ENCODE measurements around the gene ZFP69B. TPM values are rescaled to one million over a fixed set of nuclear protein-coding genes. Genes with fewer than 3 reads are reported as not detected.
A peak's percentile ranks its signal among the peaks of the same experiment; 100 is the strongest.

ZFP69B gene
- total and polyA plus RNA-seq, 8 donors: 0.85 to 2.4 (median 1.5) TPM

DNA sequence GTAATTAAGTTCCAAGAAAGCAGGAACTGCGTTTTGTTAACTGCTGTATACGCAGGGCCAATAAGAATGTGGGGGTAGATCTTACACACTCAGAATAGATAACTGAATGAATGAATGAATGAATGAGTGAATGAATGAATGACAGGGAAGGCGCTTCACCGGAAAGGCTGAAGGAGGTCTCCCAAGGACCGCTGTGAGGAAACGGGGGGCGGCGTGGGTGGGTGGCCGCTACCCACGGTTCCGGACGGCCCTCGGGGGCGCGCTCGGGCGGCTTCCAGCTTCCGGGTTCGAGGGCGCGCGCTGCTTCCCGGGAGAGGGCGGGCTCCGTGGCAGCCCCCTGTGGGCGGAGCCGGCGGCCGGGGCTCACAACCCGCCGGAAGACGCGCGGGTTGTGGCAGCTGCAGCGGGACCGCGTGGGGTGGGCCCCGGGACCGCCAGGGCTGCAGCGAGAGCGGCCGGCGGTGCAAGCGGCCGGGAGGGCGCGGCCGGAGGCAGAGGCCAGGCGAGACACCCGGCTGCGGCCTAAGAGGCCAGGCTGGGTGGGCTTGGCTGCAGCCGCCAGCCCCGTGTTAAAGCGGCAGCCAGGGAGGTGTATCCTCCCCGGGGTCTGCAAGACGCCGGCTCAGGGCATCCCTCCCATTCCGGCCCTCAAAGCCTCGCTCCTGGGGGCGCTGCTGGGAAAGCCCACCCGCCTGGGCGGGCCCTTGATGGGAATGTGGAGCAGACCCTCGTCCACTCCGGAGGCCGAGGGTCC is 26.8 kb downstream of the ZFP69B start, which contains the start of gene ZFP69:
TSS of gene ZFP69 (plus strand) at position 367 of the 754 bp plus-strand sequence. CDS start 2,072 bp downstream, outside the sequence.
- DNase-seq (peak; percentile 47 to 88 (median 69)), ATAC-seq (peak; percentile 89 to 97 (median 96)), FAIRE-seq (no peak)
- no peaks in the 10 kb centered on the region for H3K36me3 ChIP-seq
- no peaks in the 10 kb centered on the region for H3K9me3 ChIP-seq
- intact Hi-C loops (cut with DNase I): no loop called here
- WGBS, 2 donors: 1% methylated on average over 47 to 65 of the region's 65 CpGs
- TF ChIP-seq, protein P1, sequence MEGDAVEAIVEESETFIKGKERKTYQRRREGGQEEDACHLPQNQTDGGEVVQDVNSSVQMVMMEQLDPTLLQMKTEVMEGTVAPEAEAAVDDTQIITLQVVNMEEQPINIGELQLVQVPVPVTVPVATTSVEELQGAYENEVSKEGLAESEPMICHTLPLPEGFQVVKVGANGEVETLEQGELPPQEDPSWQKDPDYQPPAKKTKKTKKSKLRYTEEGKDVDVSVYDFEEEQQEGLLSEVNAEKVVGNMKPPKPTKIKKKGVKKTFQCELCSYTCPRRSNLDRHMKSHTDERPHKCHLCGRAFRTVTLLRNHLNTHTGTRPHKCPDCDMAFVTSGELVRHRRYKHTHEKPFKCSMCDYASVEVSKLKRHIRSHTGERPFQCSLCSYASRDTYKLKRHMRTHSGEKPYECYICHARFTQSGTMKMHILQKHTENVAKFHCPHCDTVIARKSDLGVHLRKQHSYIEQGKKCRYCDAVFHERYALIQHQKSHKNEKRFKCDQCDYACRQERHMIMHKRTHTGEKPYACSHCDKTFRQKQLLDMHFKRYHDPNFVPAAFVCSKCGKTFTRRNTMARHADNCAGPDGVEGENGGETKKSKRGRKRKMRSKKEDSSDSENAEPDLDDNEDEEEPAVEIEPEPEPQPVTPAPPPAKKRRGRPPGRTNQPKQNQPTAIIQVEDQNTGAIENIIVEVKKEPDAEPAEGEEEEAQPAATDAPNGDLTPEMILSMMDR (IDR thresholded peaks at IDR 0.05): no peak
- H3K4me3 ChIP-seq: peak within 1 kb of the TSS; percentile 76 to 95 (median 90)
- peak within 1 kb of the TSS in 1 of 4 donors; percentile 13 for H3K27ac ChIP-seq
- H3K4me1 ChIP-seq: peaks cover 0 to 6% (median 3%) of the 10 kb centered on the region in 3 donors
- H3K27me3 ChIP-seq: no peaks in the 10 kb centered on the region

- no peak overlapping the region for H3K27ac ChIP-seq
- no peaks in the 10 kb centered on the region for H3K36me3 ChIP-seq
- no peaks in the 10 kb centered on the region for H3K9me3 ChIP-seq
- DNase-seq (peak in 2 of 6 donors; percentile 15 to 17), ATAC-seq (peak; percentile 51 to 67 (median 63)), FAIRE-seq (no peak)
- WGBS, 2 donors: 1% methylated on average over 17 of the region's 17 CpGs
- H3K27me3 ChIP-seq: no peaks in the 10 kb centered on the region
- H3K4me1 ChIP-seq: peaks cover 0 to 6% (median 3%) of the 10 kb centered on the region in 3 donors
- peak overlapping the region; percentile 76 to 95 (median 90) for H3K4me3 ChIP-seq
- TF ChIP-seq, protein P1 (IDR thresholded peaks at IDR 0.05): no peak
- intact Hi-C loops (cut with DNase I): no loop called here
Observed at GRCh38 chr1:40477678-40478053, 27.4 kb downstream of the ZFP69B start.

GRCh38 chr1:40478276-40478675 is 28.0 kb downstream of the ZFP69B start:
- Histone ChIP-seq H3K9me3 (no peaks in the 10 kb centered on the region), H3K36me3 (no peaks in the 10 kb centered on the region), H3K4me1 (peaks cover 0 to 6% (median 3%) of the 10 kb centered on the region in 3 donors), H3K4me3 (peak overlapping the region in 2 of 4 donors; percentile 91 to 95), H3K27ac (no peak overlapping the region), H3K27me3 (no peaks in the 10 kb centered on the region)
- TF ChIP-seq, protein P1 (IDR thresholded peaks at IDR 0.05): no peak
- no peak for DNase-seq
- FAIRE-seq: no peak
- intact Hi-C loops (cut with DNase I): no loop called here
- no peak for ATAC-seq
- WGBS, 2 donors: 37 to 39% methylated on average over 2 of the region's 2 CpGs

DNA sequence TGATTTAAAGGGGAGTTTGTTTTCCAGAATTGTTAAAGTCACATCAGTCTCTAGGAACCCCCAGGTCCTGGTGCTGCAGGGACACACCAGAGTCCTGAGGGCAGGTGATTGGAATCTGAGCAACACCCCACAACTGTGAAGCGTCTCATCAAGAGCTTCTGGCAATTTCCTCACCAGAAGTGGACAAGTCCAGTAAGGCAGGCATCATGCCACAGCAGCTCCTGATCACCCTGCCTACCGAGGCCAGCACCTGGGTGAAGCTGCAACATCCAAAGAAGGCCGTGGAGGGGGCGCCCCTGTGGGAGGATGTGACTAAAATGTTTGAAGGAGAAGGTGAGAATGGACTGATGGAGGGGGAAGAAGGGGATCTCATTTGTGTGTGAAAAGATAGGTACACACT is 28.9 kb downstream of the ZFP69B start:
- intact Hi-C loops (cut with DNase I): no loop called here
- FAIRE-seq (no peak), DNase-seq (no peak), ATAC-seq (no peak)
- Histone ChIP-seq H3K4me1 (peaks cover 0 to 6% (median 3%) of the 10 kb centered on the region in 3 donors), H3K4me3 (no peak overlapping the region), H3K27ac (no peak overlapping the region), H3K9me3 (no peaks in the 10 kb centered on the region), H3K27me3 (no peaks in the 10 kb centered on the region), H3K36me3 (no peaks in the 10 kb centered on the region)
- 88 to 91% methylated on average over 4 of the region's 4 CpGs for WGBS, 2 donors
- TF ChIP-seq, protein P1 (IDR thresholded peaks at IDR 0.05): no peak

All from pancreas (tissue), 10 donors.